ENCODE results near the gene FXYD6. TPM values are rescaled to one million over a fixed set of nuclear protein-coding genes. Genes with fewer than 3 reads are reported as not detected.

Gene FXYD6
- total RNA-seq, 1 experiment from 2014 or later: not detected

- Histone ChIP-seq H3F3A (ENCODE audit: low read length, unreplicated experiment) (no peaks in the 10 kb centered on the region), H3K4me2 (ENCODE audit: low read length) (no peak within 1 kb of the TSS)
- no peak for ATAC-seq
These were observed 79.5 kb downstream of the FXYD6 start, which contains the start of gene DSCAML1 for GRCh38 chr11:117796872-117797529. Gene DSCAML1, minus strand, starts transcription at chr11:117797216. Its CDS starts 137 bp downstream, at chr11:117797079.

DNA sequence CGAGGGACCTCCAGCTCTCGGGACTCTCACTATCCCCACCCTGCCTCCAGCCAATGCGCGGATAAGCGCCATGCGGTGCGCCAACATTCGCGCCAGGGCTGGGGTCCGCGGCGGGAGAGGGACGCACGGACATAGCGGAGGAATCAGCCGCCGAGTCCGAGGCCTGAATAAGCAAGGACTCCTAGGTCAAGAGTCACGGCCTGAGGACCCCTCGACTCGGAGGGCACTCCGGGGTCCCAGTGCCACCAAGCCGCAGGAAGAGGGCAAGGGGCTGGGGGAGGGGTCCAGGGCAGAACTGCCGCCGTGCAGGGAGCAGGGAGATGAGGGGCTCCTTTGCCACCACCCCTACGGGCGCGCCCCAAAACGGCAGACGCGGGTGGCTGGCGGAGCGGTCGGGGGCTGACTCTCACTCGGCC is 80.0 kb downstream of the FXYD6 start:
- no peaks in the 10 kb centered on the region for H3K9me2 ChIP-seq (replicated peaks; ENCODE audit: low read length)
- ChIA-PET POLR2A (ENCODE audit: unreplicated experiment) (no interaction called here), CTCF (no interaction called here)
- TF ChIP-seq EZH2phosphoT487 (IDR thresholded peaks at IDR 0.05; ENCODE audit: borderline replicate concordance, low read length) (no peak), CTCF (conservative IDR thresholded peaks at IDR 0.05; ENCODE audit: low read depth, low read length) (no peak), EZH2 (IDR thresholded peaks at IDR 0.05; ENCODE audit: low read length, unreplicated experiment) (no peak)
- no peaks in the 10 kb centered on the region for H3K9me3 ChIP-seq (ENCODE audit: low read length)
- H4K20me1 ChIP-seq (ENCODE audit: low read length): no peaks in the 10 kb centered on the region
- no peak overlapping the region for H2AFZ ChIP-seq (ENCODE audit: low read length)
- no peak overlapping the region for H3K9ac ChIP-seq (ENCODE audit: low read length)
- no peak overlapping the region for H3K27ac ChIP-seq (ENCODE audit: low read length)
- no peaks in the 10 kb centered on the region for H3F3A ChIP-seq (ENCODE audit: low read length, unreplicated experiment)
- H3K4me2 ChIP-seq (ENCODE audit: low read length): no peak overlapping the region
- H3K4me3 ChIP-seq (ENCODE audit: low read length): no peak overlapping the region
- ATAC-seq: no peak
- H3K27me3 ChIP-seq (ENCODE audit: low read length): peaks cover 83% of the 10 kb centered on the region
- no peaks in the 10 kb centered on the region for H3K79me2 ChIP-seq (ENCODE audit: low read length)
- no peaks in the 10 kb centered on the region for H3K36me3 ChIP-seq (ENCODE audit: low read depth, low read length)
- H3K4me1 ChIP-seq (ENCODE audit: insufficient read depth, low read length): no peaks in the 10 kb centered on the region
- BruUV-seq (replicated peaks): no TSS peak
- intact Hi-C loops (cut with micrococcal nuclease): no loop called here
- no peak for DNase-seq

More at GRCh38 chr11:117796872-117797529, 79.5 kb downstream of the FXYD6 start, which contains the start of gene DSCAML1:
- POLR2A ChIA-PET (ENCODE audit: unreplicated experiment): no interaction called here
- Histone ChIP-seq H3K9ac (ENCODE audit: low read length) (no peak within 1 kb of the TSS), H3K36me3 (ENCODE audit: low read depth, low read length) (no peaks in the 10 kb centered on the region), H3K27ac (ENCODE audit: low read length) (no peak within 1 kb of the TSS), H3K4me1 (ENCODE audit: insufficient read depth, low read length) (no peaks in the 10 kb centered on the region), H2AFZ (ENCODE audit: low read length) (no peak within 1 kb of the TSS), H4K20me1 (ENCODE audit: low read length) (no peaks in the 10 kb centered on the region), H3K79me2 (ENCODE audit: low read length) (no peaks in the 10 kb centered on the region), H3K9me2 (replicated peaks; ENCODE audit: low read length) (no peaks in the 10 kb centered on the region), H3K9me3 (ENCODE audit: low read length) (no peaks in the 10 kb centered on the region), H3K27me3 (ENCODE audit: low read length) (peaks cover 85% of the 10 kb centered on the region), H3K4me3 (ENCODE audit: low read length) (no peak within 1 kb of the TSS)
- no TSS peak for BruUV-seq (replicated peaks)
- no peak for DNase-seq
- intact Hi-C loops (cut with micrococcal nuclease): no loop called here
- CTCF ChIA-PET: no interaction called here
- TF ChIP-seq CTCF (conservative IDR thresholded peaks at IDR 0.05; ENCODE audit: low read depth, low read length): no peak
- TF ChIP-seq EZH2phosphoT487 (IDR thresholded peaks at IDR 0.05; ENCODE audit: borderline replicate concordance, low read length): no peak
- no peak for TF ChIP-seq EZH2 (IDR thresholded peaks at IDR 0.05; ENCODE audit: low read length, unreplicated experiment)
